B cell (primary cell): ENCODE results near the gene HCFC1. TPM values are rescaled to one million over a fixed set of nuclear protein-coding genes. Genes with fewer than 3 reads are reported as not detected.

Experiments
- ATAC-seq: fragments of 200-7000 bp; cut with Tn5 transposase; one replicate; pipeline ENCODE4 v1.10.0; 2021; ENCODE audit warnings: low read depth, mild to moderate bottlenecking, moderate number of reproducible peaks, moderate library complexity
- CTCF ChIA-PET: fragments of 350-600 bp; sonication (Branson Sonifier 250); formaldehyde crosslinking; loops from one replicate; lab custom pipeline; 2021; ENCODE audit warnings: antibody characterized with exemption, inconsistent platforms; lab: Charles Lee
- POLR2A ChIA-PET: fragments of 350-600 bp; sonication (Branson Sonifier 250); formaldehyde crosslinking; loops from one replicate; lab custom pipeline; 2021; ENCODE audit warnings: antibody characterized with exemption; lab: Charles Lee
- DNase-seq: peaks from one replicate; pipeline ENCODE4 v3.0.0; 2013
- H2AFZ ChIP-seq: 2 replicates; pipeline ENCODE4 v1.6.1; 2012; ENCODE audit warnings: mild to moderate bottlenecking, low read depth, low read length; ENCODE audit not compliant: insufficient read depth, poor library complexity, severe bottlenecking
- H3K27ac ChIP-seq, 2 donors: 1 replicate in 1 of 2; 2 replicates in 1 of 2; pipeline ENCODE4 v1.5.1; 2012 to 2013; ENCODE audit warnings: low read length in 2 of 2, mild to moderate bottlenecking in 2 of 2, moderate library complexity in 1 of 2
- H3K27me3 ChIP-seq, 4 experiments: fragments of 200-600 bp in 1 of 4; sonication (generic) in 1 of 4; replicated peaks in 1 of 4; 1 replicate in 2 of 4; 2 replicates in 2 of 4; pipeline versions ENCODE4 v1.6.1 to v1.7.0; 2013 to 2016; ENCODE audit warnings: low read length in 3 of 4, mild to moderate bottlenecking in 2 of 4, mixed read lengths in 1 of 4, moderate library complexity in 1 of 4; ENCODE audit not compliant: insufficient read depth in 4 of 4, control insufficient read depth in 3 of 4; ENCODE audit errors: control extremely low read depth in 1 of 4
- H3K36me3 ChIP-seq, 2 experiments: replicated peaks in 1 of 2; 1 replicate in 1 of 2; 2 replicates in 1 of 2; pipeline versions ENCODE4 v1.6.1 to v1.7.1; 2013; ENCODE audit warnings: low read length in 1 of 2; ENCODE audit not compliant: insufficient read depth in 2 of 2, control insufficient read depth in 1 of 2; ENCODE audit errors: control extremely low read depth in 1 of 2, extremely low read depth in 1 of 2
- H3K4me1 ChIP-seq, 2 donors: fragments of 200-600 bp in 1 of 2; sonication (generic) in 1 of 2; 1 replicate in 1 of 2; 2 replicates in 1 of 2; pipeline versions ENCODE4 v1.5.1 to v1.6.1; 2013 to 2017; ENCODE audit warnings: low read length in 2 of 2; ENCODE audit not compliant: control insufficient read depth in 2 of 2, insufficient read depth in 2 of 2
- H3K4me2 ChIP-seq: replicated peaks from 2 replicates; pipeline ENCODE3; 2012; ENCODE audit warnings: mild to moderate bottlenecking, low read depth, low read length; ENCODE audit not compliant: poor library complexity, severe bottlenecking
- H3K4me3 ChIP-seq, 5 experiments: fragments of 200-600 bp in 1 of 5; sonication (generic) in 1 of 5; 1 replicate in 3 of 5; 2 replicates in 2 of 5; pipeline versions ENCODE4 v1.5.1 to v1.7.0; 2011 to 2016; ENCODE audit warnings: low read length in 4 of 5, mild to moderate bottlenecking in 4 of 5, low read depth in 2 of 5, control low read depth in 1 of 5, moderate library complexity in 1 of 5; ENCODE audit not compliant: insufficient read depth in 1 of 5; ENCODE audit errors: control extremely low read depth in 1 of 5, extremely low read depth in 1 of 5
- H3K79me2 ChIP-seq: fragments of 200-600 bp; sonication (generic); one replicate; pipeline ENCODE4 v1.6.0; 2016; ENCODE audit warnings: low read length; ENCODE audit not compliant: control insufficient read depth, insufficient read depth
- H3K9ac ChIP-seq: fragments of 200-600 bp; sonication (generic); 2 replicates; pipeline ENCODE4 v1.6.1; 2017; ENCODE audit warnings: mild to moderate bottlenecking, low read length, moderate library complexity
- H3K9me3 ChIP-seq, 3 donors: one replicate each; pipeline versions ENCODE4 v1.6.1 to v1.7.1; 2013; ENCODE audit warnings: low read length in 2 of 3; ENCODE audit not compliant: control insufficient read depth in 2 of 3, insufficient read depth in 1 of 3; ENCODE audit errors: control extremely low read depth in 1 of 3
- H4K20me1 ChIP-seq: 2 replicates; pipeline ENCODE4 v1.6.0; 2012; ENCODE audit warnings: mild to moderate bottlenecking, low read length; ENCODE audit not compliant: insufficient read depth, control insufficient read depth, poor library complexity, severe bottlenecking
- H3K27ac Mint-ChIP-seq: one replicate; pipeline ENCODE4 v1.8.0; 2021; ENCODE audit warnings: mixed read lengths
- H3K27me3 Mint-ChIP-seq: one replicate; pipeline ENCODE4 v1.8.0; 2021; ENCODE audit warnings: mixed read lengths
- H3K4me1 Mint-ChIP-seq: one replicate; pipeline ENCODE4 v1.8.0; 2021; ENCODE audit warnings: mixed read lengths
- H3K4me3 Mint-ChIP-seq: one replicate; pipeline ENCODE4 v1.8.0; 2021; ENCODE audit warnings: mixed read lengths
- H3K9me3 Mint-ChIP-seq: one replicate; pipeline ENCODE4 v1.8.0; 2022; ENCODE audit warnings: mixed read lengths; ENCODE audit not compliant: insufficient read depth
- EZH2 ChIP-seq: IDR thresholded peaks from 2 replicates; pipeline ENCODE4 v1.6.1; 2012; ENCODE audit warnings: borderline replicate concordance, low read depth, mild to moderate bottlenecking, moderate library complexity, low read length; ENCODE audit not compliant: insufficient read depth, poor library complexity, severe bottlenecking
- WGBS: methylation state at CpG from one replicate; pipeline ENCODE4 v1.1.5; 2013; ENCODE audit warnings: missing lambda C conversion rate; ENCODE audit not compliant: insufficient coverage; 5-methylcytosine and 5-hydroxymethylcytosine counted together
- intact Hi-C: fragments of 100-400 bp; cut with micrococcal nuclease; formaldehyde crosslinking; loops from one replicate; pipeline ENCODE4 v1.10.0; 2022
- polyA plus RNA-seq: library from polyadenylated mRNA; depleted of rRNA; stranded (reverse); fragments of >200 nt; gene quantifications from 2 replicates; pipeline ENCODE4 v1.2.3, GENCODE V29; 2012
- total RNA-seq, 2 donors: library from RNA; stranded (reverse); fragments of 120-200 nt in 1 of 2; gene quantifications; 1 replicate in 1 of 2; 2 replicates in 1 of 2; pipeline versions ENCODE4 v1.2.3 to v1.2.4, GENCODE V29; 2013 to 2022
- TF ChIP-seq, protein P1 (sequence below): fragments of 200-600 bp; IDR thresholded peaks from one replicate; pipeline ENCODE4 v1.8.0; 2022; ENCODE audit warnings: antibody characterized with exemption, mild to moderate bottlenecking

Gene HCFC1
- total and polyA plus RNA-seq, 2 donors (not counting 1 experiment from before 2014, with no cell fraction given), result 32.1 to 57.7 TPM

DNA sequence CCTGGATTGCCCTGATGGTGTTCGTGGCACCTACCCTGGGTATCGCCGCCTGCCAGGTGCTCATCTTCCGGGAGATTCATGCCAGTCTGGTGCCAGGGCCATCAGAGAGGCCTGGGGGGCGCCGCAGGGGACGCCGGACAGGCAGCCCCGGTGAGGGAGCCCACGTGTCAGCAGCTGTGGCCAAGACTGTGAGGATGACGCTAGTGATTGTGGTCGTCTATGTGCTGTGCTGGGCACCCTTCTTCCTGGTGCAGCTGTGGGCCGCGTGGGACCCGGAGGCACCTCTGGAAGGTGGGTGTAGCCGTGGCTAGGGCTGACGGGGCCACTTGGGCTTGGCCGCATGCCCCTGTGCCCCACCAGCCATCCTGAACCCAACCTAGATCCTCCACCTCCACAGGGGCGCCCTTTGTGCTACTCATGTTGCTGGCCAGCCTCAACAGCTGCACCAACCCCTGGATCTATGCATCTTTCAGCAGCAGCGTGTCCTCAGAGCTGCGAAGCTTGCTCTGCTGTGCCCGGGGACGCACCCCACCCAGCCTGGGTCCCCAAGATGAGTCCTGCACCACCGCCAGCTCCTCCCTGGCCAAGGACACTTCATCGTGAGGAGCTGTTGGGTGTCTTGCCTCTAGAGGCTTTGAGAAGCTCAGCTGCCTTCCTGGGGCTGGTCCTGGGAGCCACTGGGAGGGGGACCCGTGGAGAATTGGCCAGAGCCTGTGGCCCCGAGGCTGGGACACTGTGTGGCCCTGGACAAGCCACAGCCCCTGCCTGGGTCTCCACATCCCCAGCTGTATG lies 65.3 kb downstream of the HCFC1 start:
- H3K27ac Mint-ChIP-seq, result peak overlapping the region; percentile 68
- no peak for DNase-seq
- no peaks in the 10 kb centered on the region for H3K79me2 ChIP-seq
- peaks cover 17% of the 10 kb centered on the region for H4K20me1 ChIP-seq
- no peaks in the 10 kb centered on the region for H3K27me3 Mint-ChIP-seq
- H3K9me3 ChIP-seq, result no peaks in the 10 kb centered on the region
- ChIA-PET CTCF (interaction anchor here (0.8 kb wide), 1 partner anchor 17 kb away, joined by 3 read pairs; no protein-coding TSS in a partner anchor), POLR2A (no interaction called here)
- no peaks in the 10 kb centered on the region for H3K27me3 ChIP-seq
- 83% methylated on average over 13 of the region's 27 CpGs for WGBS
- no peak overlapping the region for H3K4me3 Mint-ChIP-seq
- no peak overlapping the region for H3K4me3 ChIP-seq
- H3K9ac ChIP-seq, result no peak overlapping the region
- no peaks in the 10 kb centered on the region for H3K9me3 Mint-ChIP-seq
- H3K27ac ChIP-seq, result no peak overlapping the region
- H3K4me2 ChIP-seq, result no peak overlapping the region
- TF ChIP-seq, protein P1, sequence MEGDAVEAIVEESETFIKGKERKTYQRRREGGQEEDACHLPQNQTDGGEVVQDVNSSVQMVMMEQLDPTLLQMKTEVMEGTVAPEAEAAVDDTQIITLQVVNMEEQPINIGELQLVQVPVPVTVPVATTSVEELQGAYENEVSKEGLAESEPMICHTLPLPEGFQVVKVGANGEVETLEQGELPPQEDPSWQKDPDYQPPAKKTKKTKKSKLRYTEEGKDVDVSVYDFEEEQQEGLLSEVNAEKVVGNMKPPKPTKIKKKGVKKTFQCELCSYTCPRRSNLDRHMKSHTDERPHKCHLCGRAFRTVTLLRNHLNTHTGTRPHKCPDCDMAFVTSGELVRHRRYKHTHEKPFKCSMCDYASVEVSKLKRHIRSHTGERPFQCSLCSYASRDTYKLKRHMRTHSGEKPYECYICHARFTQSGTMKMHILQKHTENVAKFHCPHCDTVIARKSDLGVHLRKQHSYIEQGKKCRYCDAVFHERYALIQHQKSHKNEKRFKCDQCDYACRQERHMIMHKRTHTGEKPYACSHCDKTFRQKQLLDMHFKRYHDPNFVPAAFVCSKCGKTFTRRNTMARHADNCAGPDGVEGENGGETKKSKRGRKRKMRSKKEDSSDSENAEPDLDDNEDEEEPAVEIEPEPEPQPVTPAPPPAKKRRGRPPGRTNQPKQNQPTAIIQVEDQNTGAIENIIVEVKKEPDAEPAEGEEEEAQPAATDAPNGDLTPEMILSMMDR, result no peak
- TF ChIP-seq EZH2, result no peak
- no peak for ATAC-seq
- intact Hi-C loops, result no loop called here
- peaks cover 35% of the 10 kb centered on the region for H3K4me1 Mint-ChIP-seq
- H2AFZ ChIP-seq, result no peak overlapping the region
- peaks cover 37% of the 10 kb centered on the region in 2 donors for H3K4me1 ChIP-seq
- peaks cover 0 to 20% of the 10 kb centered on the region in 2 experiments for H3K36me3 ChIP-seq

DNA sequence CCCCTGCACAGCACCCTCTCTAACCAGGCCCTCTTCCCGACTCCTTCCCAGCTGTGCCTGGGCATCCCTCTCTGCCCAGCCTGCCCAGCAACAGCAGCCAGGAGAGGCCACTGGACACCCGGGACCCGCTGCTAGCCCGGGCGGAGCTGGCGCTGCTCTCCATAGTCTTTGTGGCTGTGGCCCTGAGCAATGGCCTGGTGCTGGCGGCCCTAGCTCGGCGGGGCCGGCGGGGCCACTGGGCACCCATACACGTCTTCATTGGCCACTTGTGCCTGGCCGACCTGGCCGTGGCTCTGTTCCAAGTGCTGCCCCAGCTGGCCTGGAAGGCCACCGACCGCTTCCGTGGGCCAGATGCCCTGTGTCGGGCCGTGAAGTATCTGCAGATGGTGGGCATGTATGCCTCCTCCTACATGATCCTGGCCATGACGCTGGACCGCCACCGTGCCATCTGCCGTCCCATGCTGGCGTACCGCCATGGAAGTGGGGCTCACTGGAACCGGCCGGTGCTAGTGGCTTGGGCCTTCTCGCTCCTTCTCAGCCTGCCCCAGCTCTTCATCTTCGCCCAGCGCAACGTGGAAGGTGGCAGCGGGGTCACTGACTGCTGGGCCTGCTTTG lies 66.0 kb downstream of the HCFC1 start:
- peak overlapping the region; percentile 68 for H3K27ac Mint-ChIP-seq
- intact Hi-C loops, result no loop called here
- no peak for TF ChIP-seq EZH2
- TF ChIP-seq, protein P1, result no peak
- Histone ChIP-seq H3K27ac (no peak overlapping the region), H4K20me1 (peaks cover 17% of the 10 kb centered on the region), H3K4me3 (no peak overlapping the region), H3K27me3 (no peaks in the 10 kb centered on the region), H3K79me2 (no peaks in the 10 kb centered on the region), H3K9me3 (no peaks in the 10 kb centered on the region), H2AFZ (no peak overlapping the region), H3K36me3 (peaks cover 0 to 18% of the 10 kb centered on the region in 2 experiments), H3K9ac (no peak overlapping the region), H3K4me2 (no peak overlapping the region), H3K4me1 (peaks cover 43 to 45% of the 10 kb centered on the region in 2 donors)
- no peak overlapping the region for H3K4me3 Mint-ChIP-seq
- ATAC-seq, result no peak
- ChIA-PET CTCF (no interaction called here), POLR2A (no interaction called here)
- DNase-seq, result no peak
- H3K9me3 Mint-ChIP-seq, result no peaks in the 10 kb centered on the region
- 97% methylated on average over 30 of the region's 32 CpGs for WGBS
- H3K4me1 Mint-ChIP-seq, result peaks cover 43% of the 10 kb centered on the region
- H3K27me3 Mint-ChIP-seq, result no peaks in the 10 kb centered on the region
